ENCODE data around the gene LRRC75A.
A peak's percentile ranks its signal among the peaks of the same experiment; 100 is the strongest.
"Not testable (repeated sequence)": the region's sequence is repeated elsewhere in the genome, so short reads cannot be mapped to it uniquely, and the experiment has no call there.

Gene LRRC75A, protein sequence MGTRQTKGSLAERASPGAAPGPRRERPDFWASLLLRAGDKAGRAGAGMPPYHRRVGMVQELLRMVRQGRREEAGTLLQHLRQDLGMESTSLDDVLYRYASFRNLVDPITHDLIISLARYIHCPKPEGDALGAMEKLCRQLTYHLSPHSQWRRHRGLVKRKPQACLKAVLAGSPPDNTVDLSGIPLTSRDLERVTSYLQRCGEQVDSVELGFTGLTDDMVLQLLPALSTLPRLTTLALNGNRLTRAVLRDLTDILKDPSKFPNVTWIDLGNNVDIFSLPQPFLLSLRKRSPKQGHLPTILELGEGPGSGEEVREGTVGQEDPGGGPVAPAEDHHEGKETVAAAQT

GRCh38 chr17:16491703-16492612 lies at the start of gene LRRC75A:
Gene LRRC75A (minus strand): TSS chr17:16492193. CDS start chr17:16491990, 203 bp downstream.
- DNase-seq (ENCODE audit: low read depth in 2 of 2) = peak; percentile 34 to 39

- no peak for DNase-seq (ENCODE audit: low read depth in 2 of 2)
Measured at GRCh38 chr17:16537130-16537458, 45.1 kb upstream of the LRRC75A start.

DNA sequence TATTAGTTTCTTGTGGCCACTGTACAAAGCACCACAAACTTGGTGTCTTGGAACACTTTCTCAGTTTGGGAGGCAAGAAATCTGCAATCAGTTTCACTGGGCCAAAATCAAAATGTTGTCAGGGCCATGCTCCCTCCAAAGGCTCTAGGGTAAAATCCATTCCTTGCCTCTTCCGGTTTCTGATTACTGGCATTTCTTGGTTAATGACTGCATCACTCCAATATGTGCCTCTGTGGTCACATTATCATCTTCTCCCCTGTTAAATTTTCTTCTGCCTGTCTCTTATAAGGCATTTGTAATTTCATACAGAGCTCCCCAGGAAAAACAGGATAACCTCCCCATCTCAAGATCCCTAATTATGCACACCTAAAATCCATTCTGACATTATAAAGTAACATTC lies 42.2 kb upstream of the LRRC75A start:
- DNase-seq (ENCODE audit: low read depth in 2 of 2) = no peak

- DNase-seq (ENCODE audit: low read depth in 2 of 2) = no peak
Measured at GRCh38 chr17:16529906-16530305, 37.9 kb upstream of the LRRC75A start.

GRCh38 chr17:16527298-16527697 lies 35.3 kb upstream of the LRRC75A start:
- no peak for DNase-seq (ENCODE audit: low read depth in 2 of 2)

- not testable (repeated sequence) for DNase-seq (ENCODE audit: low read depth in 2 of 2)
Measured at GRCh38 chr17:16525556-16525955, 33.6 kb upstream of the LRRC75A start.

GRCh38 chr17:16521070-16521727 lies 29.2 kb upstream of the LRRC75A start:
- DNase-seq (ENCODE audit: low read depth in 2 of 2) = peak; percentile 21 to 36

DNA sequence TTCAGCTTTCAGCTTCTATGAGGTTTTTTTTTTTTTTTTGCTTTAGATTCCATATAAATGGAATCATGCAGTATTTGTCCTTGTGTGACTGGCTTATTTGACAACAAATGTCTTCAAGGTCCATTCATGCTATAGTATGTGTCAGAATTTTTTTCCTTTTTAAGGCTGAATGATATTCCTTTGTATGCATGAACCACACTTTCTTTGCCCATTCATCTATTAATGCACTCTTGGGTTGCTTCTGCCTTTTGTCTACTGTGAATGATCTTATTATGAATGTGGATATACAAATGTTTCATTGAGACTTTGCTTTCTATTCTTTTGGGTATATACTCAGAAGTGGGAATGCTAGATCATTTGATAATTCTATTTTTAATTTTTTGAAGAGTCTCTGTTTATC lies 27.0 kb upstream of the LRRC75A start:
- DNase-seq (ENCODE audit: low read depth in 2 of 2) = no peak

GRCh38 chr17:16517477-16517876 lies 25.5 kb upstream of the LRRC75A start:
- no peak for DNase-seq (ENCODE audit: low read depth in 2 of 2)

DNA sequence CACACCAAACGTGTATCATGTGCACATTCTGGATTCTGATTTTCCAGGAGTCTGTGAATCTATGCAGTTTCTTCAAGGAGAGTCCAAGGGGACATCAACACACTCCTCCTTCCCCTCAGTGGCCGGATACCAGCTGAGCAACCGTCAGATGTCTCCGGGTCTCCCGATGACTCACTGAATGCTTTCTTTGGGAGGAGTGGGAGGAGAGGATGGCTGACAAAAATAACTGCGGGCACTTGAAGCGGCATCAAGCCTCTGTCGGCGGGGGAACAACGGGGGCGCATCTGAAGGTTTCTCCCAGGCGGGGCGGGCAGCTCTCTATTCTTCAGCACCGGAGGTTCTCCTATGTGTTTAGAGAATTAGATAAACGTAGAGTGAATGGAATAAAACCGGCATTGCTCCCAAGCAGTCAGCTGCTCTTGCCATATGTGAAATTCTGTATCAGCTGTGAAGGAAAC lies 24.6 kb upstream of the LRRC75A start:
- no peak for DNase-seq (ENCODE audit: low read depth in 2 of 2)

DNA sequence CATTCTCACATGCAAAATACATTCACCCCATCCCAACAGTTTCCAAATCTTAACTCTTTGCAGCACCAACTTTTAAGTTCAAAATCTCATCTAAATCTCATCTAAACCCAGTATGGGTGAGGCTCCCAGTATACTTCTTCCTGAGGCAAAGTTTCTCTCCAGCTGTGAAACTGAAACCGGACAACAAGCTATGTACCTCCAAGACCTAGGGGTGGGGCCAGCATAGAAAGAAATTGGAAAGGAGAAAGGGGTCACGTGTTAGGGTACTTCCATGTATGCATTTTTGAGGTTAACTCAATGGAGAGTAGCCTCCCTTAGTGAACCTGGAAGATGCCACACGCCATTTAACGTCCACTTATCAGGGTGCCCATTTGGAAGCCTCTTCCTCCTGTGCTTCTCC lies 23.9 kb upstream of the LRRC75A start:
- DNase-seq (ENCODE audit: low read depth in 2 of 2) = no peak

GRCh38 chr17:16513873-16514272 lies 21.9 kb upstream of the LRRC75A start:
- no peak for DNase-seq (ENCODE audit: low read depth in 2 of 2)

- no peak for DNase-seq (ENCODE audit: low read depth in 2 of 2)
Measured at GRCh38 chr17:16512011-16512410, 20.0 kb upstream of the LRRC75A start.

GRCh38 chr17:16511593-16511992 lies 19.6 kb upstream of the LRRC75A start:
- no peak for DNase-seq (ENCODE audit: low read depth in 2 of 2)

- no peak for DNase-seq (ENCODE audit: low read depth in 2 of 2)
Measured at GRCh38 chr17:16507918-16508533, 16.0 kb upstream of the LRRC75A start.

DNA sequence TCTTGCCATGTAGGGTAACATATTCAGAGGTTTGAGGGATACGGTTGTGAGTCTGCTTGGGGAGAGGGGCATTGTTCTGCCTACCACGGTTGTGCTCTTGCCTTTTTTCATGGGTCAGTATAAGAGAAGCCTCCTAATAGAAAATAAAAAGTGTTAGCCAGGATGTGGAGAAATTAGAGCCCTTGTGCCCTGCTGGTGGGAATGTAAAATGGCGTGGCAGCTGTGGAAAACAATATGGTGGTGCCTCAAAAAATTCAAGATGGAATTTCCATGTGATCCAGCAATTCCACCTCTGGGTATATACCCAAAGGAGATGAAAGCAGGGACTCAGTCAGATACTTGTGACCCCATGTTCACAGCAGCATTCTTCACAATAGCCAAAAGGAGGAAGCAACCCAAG lies 14.2 kb upstream of the LRRC75A start:
- no peak for DNase-seq (ENCODE audit: low read depth in 2 of 2)

- DNase-seq (ENCODE audit: low read depth in 2 of 2) = no peak
Measured at GRCh38 chr17:16504984-16505383, 13.0 kb upstream of the LRRC75A start.

DNA sequence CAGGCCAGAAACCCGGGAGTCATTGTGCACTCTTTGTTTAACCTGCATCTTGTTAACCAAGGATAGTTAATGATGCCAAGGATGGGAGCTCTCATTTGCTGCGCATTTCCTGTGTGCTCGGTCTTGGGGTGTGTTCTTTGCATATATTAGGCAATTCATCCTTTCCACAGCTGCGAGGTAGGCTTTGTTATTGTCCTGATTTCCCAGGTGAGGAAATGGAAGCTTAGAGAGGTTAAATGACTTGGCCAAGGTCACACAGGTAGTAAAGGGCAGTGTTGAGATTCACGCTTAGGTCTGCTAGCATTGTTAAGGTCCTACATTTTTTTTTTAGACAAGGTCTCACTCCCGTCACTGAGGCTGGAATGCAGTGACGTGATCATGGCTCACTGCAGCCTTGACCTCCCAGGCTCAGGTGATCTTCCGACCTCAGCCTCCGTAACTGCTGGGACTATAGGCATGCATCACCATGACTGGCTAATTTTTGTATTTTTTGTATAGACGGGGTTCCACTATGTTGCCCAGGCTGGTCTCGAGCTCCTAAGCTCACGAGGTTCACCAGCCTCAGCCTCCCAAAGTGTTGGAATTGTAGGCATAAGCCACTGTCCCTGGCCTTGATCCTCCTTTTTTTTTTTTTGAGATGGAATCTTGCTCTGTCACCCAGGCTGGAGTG lies 5.0 kb upstream of the LRRC75A start:
- DNase-seq (ENCODE audit: low read depth in 2 of 2) = no peak

- no peak for DNase-seq (ENCODE audit: low read depth in 2 of 2)
Measured at GRCh38 chr17:16495980-16496819, 4.2 kb upstream of the LRRC75A start.

DNA sequence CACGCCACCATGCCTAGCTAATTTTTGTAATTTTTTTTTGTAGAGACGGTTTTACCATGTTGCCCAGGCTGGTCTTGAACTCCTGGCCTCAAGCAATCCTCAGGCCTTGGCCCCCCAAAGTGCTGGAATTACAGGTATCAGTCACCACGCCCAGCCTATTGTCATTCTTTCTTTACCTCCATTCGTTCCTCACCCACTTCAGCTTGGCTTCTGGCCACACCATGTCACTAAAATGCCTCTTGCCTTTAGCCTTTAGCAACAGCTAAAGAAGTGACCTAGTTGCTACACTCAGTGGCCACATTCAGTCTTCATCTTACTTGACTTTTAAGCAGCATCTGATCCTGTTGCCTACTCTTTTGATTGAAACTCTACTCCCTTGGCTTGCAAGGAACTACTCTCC lies 3.6 kb upstream of the LRRC75A start:
- no peak for DNase-seq (ENCODE audit: low read depth in 2 of 2)

Measured in stimulated activated CD8-positive, alpha-beta memory T cell treated with anti-CD3 and anti-CD28 coated beads, Interleukin-2, amount 100 ng/mL, for 48 hours (primary cell).